Activated CD8-positive, alpha-beta T cell treated with anti-CD3 and anti-CD28 coated beads for 36 hours (primary cell): Measurements from ENCODE around the gene CDH23. TPM values are rescaled to one million over a fixed set of nuclear protein-coding genes. Genes with fewer than 3 reads are reported as not detected.

Experiments used
- ATAC-seq: fragments of 200-7000 bp; cut with Tn5 transposase; one replicate; pipeline ENCODE4 v1.10.0; 2021; ENCODE audit warnings: mild to moderate bottlenecking, moderate library complexity
- CTCF ChIA-PET: fragments of 350-600 bp; sonication (Branson Sonifier 250); formaldehyde crosslinking; loops from one replicate; lab custom pipeline; 2021; ENCODE audit warnings: antibody characterized with exemption; lab: Charles Lee
- POLR2A ChIA-PET: fragments of 350-600 bp; sonication (Branson Sonifier 250); formaldehyde crosslinking; loops from one replicate; lab custom pipeline; 2021; ENCODE audit warnings: antibody characterized with exemption; lab: Charles Lee
- DNase-seq: peaks from one replicate; pipeline ENCODE4 v3.0.0-alpha.2; 2020
- H3K27ac Mint-ChIP-seq: one replicate; pipeline ENCODE4 v1.8.0; 2021; ENCODE audit warnings: mild to moderate bottlenecking, mixed read lengths
- H3K27me3 Mint-ChIP-seq: one replicate; pipeline ENCODE4 v1.8.0; 2021; ENCODE audit warnings: mixed read lengths
- H3K36me3 Mint-ChIP-seq: one replicate; pipeline ENCODE4 v1.8.0; 2021; ENCODE audit warnings: low read depth, mixed read lengths
- H3K4me1 Mint-ChIP-seq: one replicate; pipeline ENCODE4 v1.8.0; 2021; ENCODE audit warnings: low read depth, mixed read lengths
- H3K4me3 Mint-ChIP-seq: one replicate; pipeline ENCODE4 v1.8.0; 2021; ENCODE audit warnings: mild to moderate bottlenecking, moderate library complexity, mixed read lengths
- H3K9me3 Mint-ChIP-seq: one replicate; pipeline ENCODE4 v1.8.0; 2021; ENCODE audit warnings: mixed read lengths
- CTCF ChIP-seq: fragments of 200-600 bp; IDR thresholded peaks from one replicate; pipeline ENCODE4 v1.8.0; 2022; ENCODE audit warnings: antibody characterized with exemption, mild to moderate bottlenecking
- intact Hi-C: fragments of 100-400 bp; cut with micrococcal nuclease; formaldehyde crosslinking; loops from one replicate; pipeline ENCODE4 v1.10.0; 2022
- total RNA-seq, 2 experiments: library from RNA; stranded (reverse); gene quantifications; one replicate each; pipeline ENCODE4 v1.2.3, GENCODE V29; 2021

CDH23 gene
- total RNA-seq, 2 experiments from 2014 or later = 2.4 to 2.7 TPM

GRCh38 chr10:71854031-71854430 lies 457.3 kb downstream of the CDH23 start:
- H3K27ac Mint-ChIP-seq = no peak overlapping the region
- no peak for TF ChIP-seq CTCF
- intact Hi-C loops = no loop called here
- H3K4me3 Mint-ChIP-seq = no peak overlapping the region
- no peak for DNase-seq
- no peaks in the 10 kb centered on the region for H3K9me3 Mint-ChIP-seq
- peaks cover 21% of the 10 kb centered on the region for H3K4me1 Mint-ChIP-seq
- ChIA-PET CTCF (interaction anchor here (1.2 kb wide), 1 partner anchor 42 kb away, joined by 3 read pairs; no protein-coding TSS in a partner anchor), POLR2A (interaction anchor here (0.7 kb wide), 1 partner anchor 17 kb away, joined by 3 read pairs; no protein-coding TSS in a partner anchor)
- no peak for ATAC-seq
- H3K36me3 Mint-ChIP-seq = no peaks in the 10 kb centered on the region
- H3K27me3 Mint-ChIP-seq = no peaks in the 10 kb centered on the region

- no peak overlapping the region for H3K27ac Mint-ChIP-seq
- H3K9me3 Mint-ChIP-seq = no peaks in the 10 kb centered on the region
- POLR2A ChIA-PET = interaction anchor here (0.6 kb wide), 1 partner anchor 16 kb away, joined by 4 read pairs; no protein-coding TSS in a partner anchor
- no peaks in the 10 kb centered on the region for H3K27me3 Mint-ChIP-seq
- DNase-seq (no peak), ATAC-seq (no peak)
- no peaks in the 10 kb centered on the region for H3K36me3 Mint-ChIP-seq
- H3K4me1 Mint-ChIP-seq = peaks cover 3% of the 10 kb centered on the region
- CTCF ChIA-PET = interaction anchor here (1.1 to 1.4 kb wide), 2 partner anchors 15 to 40 kb away, joined by 3 to 4 read pairs; no protein-coding TSS in a partner anchor
- no peak for TF ChIP-seq CTCF
- intact Hi-C loops = no loop called here
- H3K4me3 Mint-ChIP-seq = no peak overlapping the region
Measured at GRCh38 chr10:71856619-71857018, 459.9 kb downstream of the CDH23 start.

- DNase-seq = no peak
- Mint-ChIP-seq H3K4me3 (no peak overlapping the region), H3K27me3 (no peaks in the 10 kb centered on the region), H3K9me3 (no peaks in the 10 kb centered on the region), H3K4me1 (no peaks in the 10 kb centered on the region), H3K36me3 (no peaks in the 10 kb centered on the region), H3K27ac (no peak overlapping the region)
- CTCF ChIA-PET = interaction anchor here (1.8 kb wide), 1 partner anchor 38 kb away, joined by 6 read pairs; no protein-coding TSS in a partner anchor
- ATAC-seq = no peak
- no peak for TF ChIP-seq CTCF
- POLR2A ChIA-PET = no interaction called here
- intact Hi-C loops = no loop called here
Measured at GRCh38 chr10:71857934-71858890, 461.5 kb downstream of the CDH23 start.

GRCh38 chr10:71860243-71861029 lies 463.7 kb downstream of the CDH23 start:
- ATAC-seq (peak; percentile 87), DNase-seq (peak; percentile 53)
- CTCF ChIA-PET = interaction anchor here (0.7 to 1.7 kb wide), 4 partner anchors 10 to 188 kb away, joined by 3 to 4 read pairs (median 3); no protein-coding TSS in a partner anchor

More at GRCh38 chr10:71860243-71861029, 463.7 kb downstream of the CDH23 start:
- intact Hi-C loops = no loop called here
- no peak for TF ChIP-seq CTCF
- POLR2A ChIA-PET = interaction anchor here (1.2 to 1.6 kb wide), 2 partner anchors 24 to 34 kb away, joined by 3 read pairs; no protein-coding TSS in a partner anchor
- H3K4me1 Mint-ChIP-seq = peaks cover 3% of the 10 kb centered on the region
- H3K27me3 Mint-ChIP-seq = no peaks in the 10 kb centered on the region
- no peak overlapping the region for H3K4me3 Mint-ChIP-seq
- H3K36me3 Mint-ChIP-seq = no peaks in the 10 kb centered on the region
- no peaks in the 10 kb centered on the region for H3K9me3 Mint-ChIP-seq
- H3K27ac Mint-ChIP-seq = peak overlapping the region; percentile 71
